AG09309 (cell line): ENCODE results near the gene RNF220.

ENCODE experiments used
- DNase-seq: peaks from one replicate; pipeline ENCODE4 v3.0.0-alpha.2; 2010; ENCODE audit warnings: low read depth
- H3K4me3 ChIP-seq: 2 replicates; pipeline ENCODE4 v1.5.1; 2011; ENCODE audit warnings: mild to moderate bottlenecking, low read depth, low read length, moderate library complexity; ENCODE audit not compliant: control insufficient read depth
- TF ChIP-seq, protein P1 (sequence below): IDR thresholded peaks from 2 replicates; pipeline ENCODE4 v1.5.1; 2011; ENCODE audit warnings: mild to moderate bottlenecking, low read depth, low read length, inconsistent platforms; ENCODE audit not compliant: insufficient read depth, control insufficient read depth; ENCODE audit errors: missing control alignments

RNF220 gene

DNA sequence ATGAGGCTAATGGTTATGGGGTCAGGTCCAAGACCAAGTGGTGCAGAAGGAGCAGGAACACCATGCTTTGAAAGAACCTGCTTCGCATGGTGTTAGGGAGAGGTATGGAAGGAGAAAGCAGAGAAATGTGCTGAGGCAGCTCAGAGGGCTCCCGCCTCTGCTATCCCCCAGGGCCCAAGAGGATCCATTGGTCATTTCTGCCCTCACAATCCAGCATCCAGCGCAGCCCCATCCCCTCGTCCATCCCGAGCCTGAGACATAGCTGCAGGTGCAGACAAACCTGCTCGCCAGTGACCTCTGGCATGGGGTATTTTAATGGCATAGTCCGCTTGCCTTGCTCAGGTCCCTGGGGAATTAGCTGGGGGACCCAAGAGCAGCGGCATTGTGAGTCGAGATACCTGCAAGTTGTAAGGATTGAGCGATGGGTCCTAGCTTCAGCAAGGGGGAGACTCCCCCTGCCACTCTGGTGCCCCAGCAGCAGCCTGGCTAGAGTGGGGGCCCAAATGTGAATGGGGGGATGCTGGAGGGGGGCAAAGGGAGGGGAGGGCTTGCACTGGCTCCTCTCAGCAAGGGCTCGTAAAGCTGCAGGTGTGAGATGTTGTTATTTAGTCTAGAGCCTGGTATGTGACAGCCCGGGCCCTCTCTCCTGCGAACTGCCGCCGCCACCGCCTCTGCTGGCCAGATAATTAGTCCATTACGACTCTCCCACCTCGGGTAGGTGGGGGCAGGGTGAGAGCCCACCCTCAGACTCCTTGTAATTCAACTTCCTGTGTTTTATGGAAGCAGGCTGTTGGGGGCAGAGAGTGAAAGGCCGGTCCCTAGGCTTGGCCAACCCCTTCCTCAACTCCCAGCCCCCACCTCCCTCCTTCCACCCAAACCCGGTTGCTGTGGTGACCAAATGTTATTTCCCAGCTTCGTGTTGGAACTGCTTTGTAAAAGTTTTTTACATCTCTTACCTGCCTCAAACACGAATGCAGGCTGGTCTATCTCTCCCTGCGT lies 118.8 kb downstream of the RNF220 start:
- TF ChIP-seq, protein P1, sequence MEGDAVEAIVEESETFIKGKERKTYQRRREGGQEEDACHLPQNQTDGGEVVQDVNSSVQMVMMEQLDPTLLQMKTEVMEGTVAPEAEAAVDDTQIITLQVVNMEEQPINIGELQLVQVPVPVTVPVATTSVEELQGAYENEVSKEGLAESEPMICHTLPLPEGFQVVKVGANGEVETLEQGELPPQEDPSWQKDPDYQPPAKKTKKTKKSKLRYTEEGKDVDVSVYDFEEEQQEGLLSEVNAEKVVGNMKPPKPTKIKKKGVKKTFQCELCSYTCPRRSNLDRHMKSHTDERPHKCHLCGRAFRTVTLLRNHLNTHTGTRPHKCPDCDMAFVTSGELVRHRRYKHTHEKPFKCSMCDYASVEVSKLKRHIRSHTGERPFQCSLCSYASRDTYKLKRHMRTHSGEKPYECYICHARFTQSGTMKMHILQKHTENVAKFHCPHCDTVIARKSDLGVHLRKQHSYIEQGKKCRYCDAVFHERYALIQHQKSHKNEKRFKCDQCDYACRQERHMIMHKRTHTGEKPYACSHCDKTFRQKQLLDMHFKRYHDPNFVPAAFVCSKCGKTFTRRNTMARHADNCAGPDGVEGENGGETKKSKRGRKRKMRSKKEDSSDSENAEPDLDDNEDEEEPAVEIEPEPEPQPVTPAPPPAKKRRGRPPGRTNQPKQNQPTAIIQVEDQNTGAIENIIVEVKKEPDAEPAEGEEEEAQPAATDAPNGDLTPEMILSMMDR = no peak
- H3K4me3 ChIP-seq = no peak overlapping the region
- DNase-seq = no peak

DNA sequence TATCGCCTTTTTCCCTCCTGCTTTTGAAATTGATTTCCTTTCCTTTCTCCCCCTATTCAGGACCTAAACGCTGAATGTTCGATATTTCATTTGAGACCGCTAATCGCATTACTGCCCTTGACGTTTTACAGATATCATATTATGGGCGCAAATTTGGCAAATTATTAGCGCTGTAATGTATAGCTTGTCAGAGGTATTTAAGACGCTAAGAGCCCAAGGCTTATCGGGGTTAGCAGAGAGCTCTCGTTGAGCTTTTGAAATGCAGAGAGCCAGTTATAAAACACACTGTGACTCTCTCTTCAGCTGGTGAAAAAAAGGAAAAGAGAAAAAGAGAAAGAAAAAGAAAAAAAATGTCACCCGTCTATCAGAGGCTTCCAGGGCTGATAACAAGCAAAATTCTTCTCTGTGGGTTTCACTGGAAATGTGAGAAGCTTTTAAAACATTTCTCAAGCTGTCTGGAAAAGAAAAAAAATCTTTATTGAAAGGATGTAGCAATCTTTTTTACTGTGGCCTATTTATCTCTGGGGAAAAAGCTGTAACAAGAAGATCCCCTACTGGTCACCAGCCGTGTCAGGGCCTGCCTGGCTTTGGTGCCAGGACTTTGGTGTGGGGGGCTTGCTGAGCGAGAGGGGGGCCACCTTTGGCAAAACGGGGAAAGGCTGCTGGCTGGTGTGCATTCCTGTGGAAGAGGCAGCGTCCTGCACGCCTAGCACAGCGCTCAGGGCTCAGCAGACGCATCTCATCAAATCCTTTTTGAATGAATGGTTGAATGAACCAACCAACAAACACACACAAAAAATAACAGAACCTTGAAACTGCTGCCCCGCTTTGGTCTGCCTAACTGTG lies 119.8 kb downstream of the RNF220 start:
- no peak for DNase-seq
- H3K4me3 ChIP-seq = no peak overlapping the region
- TF ChIP-seq, protein P1 = no peak

DNA sequence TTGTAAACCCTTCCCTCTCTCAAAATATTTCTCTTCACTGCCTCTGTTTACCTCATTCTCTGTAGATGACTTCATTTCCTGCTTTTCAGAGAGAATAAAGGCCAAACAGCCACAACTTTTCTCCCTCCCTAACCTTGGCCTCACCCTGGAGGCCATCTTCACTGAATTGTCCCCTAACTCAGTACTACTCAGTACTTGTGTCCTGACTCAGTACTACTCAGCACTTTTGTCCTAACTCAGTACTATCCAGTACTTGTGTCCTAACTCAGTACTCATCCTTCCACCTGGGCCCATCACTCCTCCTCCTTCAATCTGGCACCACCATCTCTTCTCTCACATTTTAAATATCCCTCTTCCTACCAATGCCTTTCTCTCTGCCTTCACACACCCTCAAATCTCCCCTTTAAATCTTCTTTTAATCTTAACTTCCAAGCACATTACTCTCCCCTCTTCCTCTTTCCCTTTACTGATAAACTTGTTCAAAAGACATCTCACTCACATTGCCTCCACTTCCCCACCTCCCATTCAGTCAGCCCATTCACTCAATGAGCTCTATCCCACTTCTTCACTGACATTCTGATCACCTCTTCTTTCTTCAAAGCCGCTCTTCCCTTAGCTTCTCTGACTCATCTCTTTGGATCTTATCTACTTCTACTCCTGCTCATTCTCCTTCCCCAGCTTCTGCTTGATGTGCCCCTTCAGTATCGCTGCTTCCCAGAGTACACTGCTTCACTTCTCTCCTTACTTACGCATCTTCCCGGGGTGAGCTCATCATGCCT lies 121.4 kb downstream of the RNF220 start:
- no peak for DNase-seq
- H3K4me3 ChIP-seq = no peak overlapping the region
- TF ChIP-seq, protein P1 = no peak

DNA sequence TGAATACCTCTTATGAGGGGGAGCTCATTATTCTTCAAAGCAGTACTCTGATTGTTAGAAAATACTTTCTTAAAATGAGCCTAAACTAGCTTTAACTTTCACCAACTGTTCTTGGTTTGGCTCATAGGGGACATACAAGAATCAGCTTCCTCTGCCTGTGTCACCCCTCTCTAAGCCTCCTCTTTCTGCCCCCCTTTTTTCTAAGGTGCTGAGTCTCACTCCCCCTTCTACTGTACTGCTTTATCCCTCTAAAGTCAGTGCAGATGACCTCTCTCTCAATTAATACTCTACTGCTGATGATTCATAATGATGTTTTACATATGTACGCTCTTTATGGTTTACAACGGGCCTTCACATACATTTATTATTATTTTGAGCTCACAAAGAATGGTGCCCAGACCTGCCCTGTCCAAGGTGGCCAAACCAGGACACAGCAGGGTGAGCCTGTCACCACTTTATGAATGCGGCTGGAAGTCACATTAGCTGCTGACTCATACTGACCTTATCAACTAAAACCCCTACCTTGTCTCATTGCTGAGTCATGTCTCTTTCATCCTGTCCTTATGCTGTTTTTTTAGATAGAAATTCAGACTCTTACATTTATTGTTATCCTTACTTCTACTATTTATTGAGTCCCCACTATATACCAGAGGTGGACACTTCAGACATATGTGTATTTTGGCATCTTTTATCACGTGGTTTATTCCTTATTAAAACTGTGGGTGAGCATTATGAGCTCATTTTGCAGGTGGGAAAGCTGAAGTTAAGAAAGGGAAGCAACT lies 126.9 kb downstream of the RNF220 start:
- no peak for DNase-seq
- H3K4me3 ChIP-seq = no peak overlapping the region
- TF ChIP-seq, protein P1 = no peak

DNA sequence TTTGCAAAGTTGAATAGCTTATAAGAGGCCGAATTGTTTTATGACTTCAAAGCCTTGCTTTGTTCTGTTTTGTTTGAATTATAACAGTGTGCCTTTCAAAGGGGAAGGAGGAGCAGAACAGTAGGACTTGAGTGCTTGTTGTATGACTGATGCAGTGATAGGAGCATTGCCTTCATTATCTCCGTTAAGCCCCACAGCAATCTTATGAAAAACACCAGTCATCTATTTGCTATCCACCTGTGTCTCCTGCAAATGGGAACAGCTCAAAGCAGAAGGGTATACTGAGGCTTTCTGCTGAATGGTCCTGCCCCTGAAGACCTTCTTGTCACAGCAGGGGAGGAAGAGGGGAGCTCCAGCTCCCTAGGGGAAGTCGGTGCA lies 127.5 kb downstream of the RNF220 start:
- DNase-seq = no peak
- H3K4me3 ChIP-seq = no peak overlapping the region
- TF ChIP-seq, protein P1 = no peak
